Measurements from ENCODE around the gene RNF14. TPM values are rescaled to one million over a fixed set of nuclear protein-coding genes. Genes with fewer than 3 reads are reported as not detected.

The RNF14 gene
- total and polyA plus RNA-seq, 2 experiments from 2014 or later = 8.9 to 19.0 TPM

GRCh38 chr5:142012792-142013388, 44.0 kb downstream of the RNF14 start, which contains the start of gene GNPDA1:
Gene GNPDA1, minus strand, starts transcription at chr5:142013027. Its CDS starts 992 bp downstream, at chr5:142012035.
- Mint-ChIP-seq H3K4me3 (peak within 1 kb of the TSS; percentile 91), H3K9me3 (no peaks in the 10 kb centered on the region), H3K4me1 (peaks cover 13% of the 10 kb centered on the region), H3K27me3 (ENCODE audit: insufficient read depth, low read depth, poor library complexity) (peaks cover 6% of the 10 kb centered on the region), H3K27ac (peak within 1 kb of the TSS; percentile 96), H3K36me3 (ENCODE audit: low read depth) (peaks cover 18% of the 10 kb centered on the region)
- peak; percentile 72 for DNase-seq (ENCODE audit: low spot score)
- Histone ChIP-seq H4K20me1 (replicated peaks; ENCODE audit: insufficient read depth) (no peaks in the 10 kb centered on the region), H2AFZ (peak within 1 kb of the TSS; percentile 99), H3K27ac (ENCODE audit: low read depth) (peak within 1 kb of the TSS; percentile 72), H3K4me2 (peak within 1 kb of the TSS; percentile 96), H3K4me3 (peak within 1 kb of the TSS; percentile 88), H3F3A (replicated peaks; ENCODE audit: low read depth) (0 out of 2 replicates have a peak, but pooled peaks cover 6% of the 10 kb centered on the region), H3K79me2 (replicated peaks; ENCODE audit: insufficient read depth) (no peaks in the 10 kb centered on the region; the same call in 1 of the 2 replicates), H3K36me3 (ENCODE audit: insufficient read depth) (no peaks in the 10 kb centered on the region), H3K27me3 (ENCODE audit: insufficient read depth) (no peaks in the 10 kb centered on the region), H3K4me1 (ENCODE audit: insufficient read depth) (peaks cover 6% of the 10 kb centered on the region; the same call in 1 of the 2 replicates), H3K9me2 (ENCODE audit: insufficient read depth) (no peaks in the 10 kb centered on the region)
- peak; percentile 42; the same call in 1 of the 2 replicates for TF ChIP-seq POLR2AphosphoS5 (IDR thresholded peaks at IDR 0.05; ENCODE audit: low read depth)
- TF ChIP-seq REST (IDR thresholded peaks at IDR 0.05; ENCODE audit: unreplicated experiment) = no peak
- ATAC-seq = peak; percentile 75

GRCh38 chr5:142013734-142014521, 45.0 kb downstream of the RNF14 start:
- Histone ChIP-seq H3K27me3 (ENCODE audit: insufficient read depth) (no peaks in the 10 kb centered on the region), H3K36me3 (ENCODE audit: insufficient read depth) (no peaks in the 10 kb centered on the region), H3K27ac (ENCODE audit: low read depth) (no peak overlapping the region), H3K4me1 (ENCODE audit: insufficient read depth) (peaks cover 6% of the 10 kb centered on the region; the same call in 1 of the 2 replicates), H3K4me3 (no peak overlapping the region), H3F3A (replicated peaks; ENCODE audit: low read depth) (0 out of 2 replicates have a peak, but pooled peaks cover 6% of the 10 kb centered on the region), H2AFZ (no peak overlapping the region), H4K20me1 (replicated peaks; ENCODE audit: insufficient read depth) (no peaks in the 10 kb centered on the region), H3K79me2 (replicated peaks; ENCODE audit: insufficient read depth) (no peaks in the 10 kb centered on the region; the same call in 1 of the 2 replicates), H3K9me2 (ENCODE audit: insufficient read depth) (no peaks in the 10 kb centered on the region), H3K4me2 (no peak overlapping the region)
- H3K27ac Mint-ChIP-seq = no peak overlapping the region
- H3K27me3 Mint-ChIP-seq (ENCODE audit: insufficient read depth, low read depth, poor library complexity) = peaks cover 6% of the 10 kb centered on the region
- no peaks in the 10 kb centered on the region for H3K9me3 Mint-ChIP-seq
- H3K4me3 Mint-ChIP-seq = peak overlapping the region; percentile 91
- peaks cover 11% of the 10 kb centered on the region for H3K36me3 Mint-ChIP-seq (ENCODE audit: low read depth)
- no peak for ATAC-seq
- peaks cover 13% of the 10 kb centered on the region for H3K4me1 Mint-ChIP-seq
- no peak for DNase-seq (ENCODE audit: low spot score)
- no peak for TF ChIP-seq ZNF114 (CRISPR knock-in tag; IDR thresholded peaks at IDR 0.05)
- TF ChIP-seq ZNF331 (CRISPR knock-in tag; IDR thresholded peaks at IDR 0.05; ENCODE audit: low read depth) = no peak
- TF ChIP-seq EZH2phosphoT487 (IDR thresholded peaks at IDR 0.05; ENCODE audit: unreplicated experiment) = no peak
- TF ChIP-seq ZNF462 (CRISPR knock-in tag; IDR thresholded peaks at IDR 0.05) = no peak
- no peak for TF ChIP-seq EZH2 (IDR thresholded peaks at IDR 0.05; ENCODE audit: low read depth, unreplicated experiment)
- TF ChIP-seq STAT1 (IDR thresholded peaks at IDR 0.05; ENCODE audit: unreplicated experiment) = no peak
- TF ChIP-seq JUNB (IDR thresholded peaks at IDR 0.05; ENCODE audit: unreplicated experiment) = no peak
